WTC11 (cell line): ENCODE data around the gene ZNF467. TPM values are rescaled to one million over a fixed set of nuclear protein-coding genes. Genes with fewer than 3 reads are reported as not detected.

Experiments used
- ATAC-seq: fragments of 200-7000 bp; cut with Tn5 transposase; 2 replicates; pipeline ENCODE4 v1.10.0; 2021; ENCODE audit warnings: mild to moderate bottlenecking, moderate library complexity
- CTCF ChIA-PET: fragments of 300-600 bp; sonication (Branson Sonifier 250); formaldehyde crosslinking; loops from one replicate; lab custom pipeline; 2021; ENCODE audit warnings: antibody characterized with exemption; lab: Charles Lee
- POLR2A ChIA-PET: fragments of 350-600 bp; sonication (Branson Sonifier 250); formaldehyde crosslinking; loops from one replicate; lab custom pipeline; 2021; ENCODE audit warnings: antibody characterized with exemption; lab: Charles Lee
- DNase-seq: peaks from one replicate; pipeline ENCODE4 v3.0.0; 2021; ENCODE audit warnings: low spot score
- H3K27ac Mint-ChIP-seq: 2 replicates; pipeline ENCODE4 v1.8.0; 2021; ENCODE audit warnings: mixed read lengths
- H3K27me3 Mint-ChIP-seq: 2 replicates; pipeline ENCODE4 v1.8.0; 2021; ENCODE audit warnings: low read depth, mild to moderate bottlenecking, moderate library complexity, mixed read lengths
- H3K36me3 Mint-ChIP-seq: 2 replicates; pipeline ENCODE4 v1.8.0; 2021; ENCODE audit warnings: mixed read lengths
- H3K4me1 Mint-ChIP-seq: 2 replicates; pipeline ENCODE4 v1.8.0; 2022; ENCODE audit warnings: mixed read lengths
- H3K4me3 Mint-ChIP-seq: 2 replicates; pipeline ENCODE4 v1.8.0; 2021; ENCODE audit warnings: mild to moderate bottlenecking, moderate library complexity, mixed read lengths
- H3K9me3 Mint-ChIP-seq: 2 replicates; pipeline ENCODE4 v1.8.0; 2021; ENCODE audit warnings: mixed read lengths
- ATF3 ChIP-seq: sonication (generic); formaldehyde crosslinking; conservative IDR thresholded peaks from 2 replicates; pipeline ENCODE4 v1.8.1; 2022; ENCODE audit warnings: mild to moderate bottlenecking, missing genetic modification reagents
- E2F1 ChIP-seq: sonication (generic); formaldehyde crosslinking; IDR thresholded peaks from 2 replicates; pipeline ENCODE4 v1.8.0; 2022; ENCODE audit warnings: mild to moderate bottlenecking, missing genetic modification reagents
- E2F4 ChIP-seq: sonication (generic); formaldehyde crosslinking; IDR thresholded peaks from 2 replicates; pipeline ENCODE4 v1.8.1; 2022; ENCODE audit warnings: low read depth, mild to moderate bottlenecking, moderate library complexity, missing genetic modification reagents, borderline replicate concordance
- ETV6 ChIP-seq: sonication (generic); formaldehyde crosslinking; IDR thresholded peaks from 2 replicates; pipeline ENCODE4 v1.8.1; 2022; ENCODE audit warnings: mild to moderate bottlenecking, missing genetic modification reagents
- FOXP1 ChIP-seq: sonication (generic); formaldehyde crosslinking; IDR thresholded peaks from 2 replicates; pipeline ENCODE4 v1.8.0; 2022; ENCODE audit warnings: missing genetic modification reagents, mild to moderate bottlenecking, moderate library complexity, borderline replicate concordance
- GABPB1 ChIP-seq: sonication (generic); formaldehyde crosslinking; IDR thresholded peaks from 2 replicates; pipeline ENCODE4 v1.8.1; 2023; ENCODE audit warnings: mild to moderate bottlenecking, missing genetic modification reagents
- IRF1 ChIP-seq: sonication (generic); formaldehyde crosslinking; IDR thresholded peaks from 2 replicates; pipeline ENCODE4 v1.8.0; 2023; ENCODE audit warnings: missing genetic modification reagents
- IRF2 ChIP-seq: sonication (generic); formaldehyde crosslinking; IDR thresholded peaks from 2 replicates; pipeline ENCODE4 v1.8.0; 2022; ENCODE audit warnings: low read depth, missing genetic modification reagents, borderline replicate concordance
- JAZF1 ChIP-seq: fragments of 250-450 bp; sonication (Bioruptor Pico); IDR thresholded peaks from 2 replicates; pipeline ENCODE4 v1.9.0; 2021; ENCODE audit warnings: moderate library complexity, mild to moderate bottlenecking, inconsistent platforms
- JUN ChIP-seq: sonication (generic); formaldehyde crosslinking; IDR thresholded peaks from 2 replicates; pipeline ENCODE4 v1.8.0; 2023; ENCODE audit warnings: mild to moderate bottlenecking, missing genetic modification reagents
- MYBL2 ChIP-seq: sonication (generic); formaldehyde crosslinking; IDR thresholded peaks from 2 replicates; pipeline ENCODE4 v1.8.1; 2023; ENCODE audit warnings: mild to moderate bottlenecking, moderate library complexity, missing genetic modification reagents
- NR1H2 ChIP-seq: sonication (generic); formaldehyde crosslinking; IDR thresholded peaks from 2 replicates; pipeline ENCODE4 v1.9.0; 2021; ENCODE audit warnings: mild to moderate bottlenecking, moderate library complexity, missing genetic modification reagents
- OVOL2 ChIP-seq: fragments of 250-450 bp; sonication (Bioruptor Pico); IDR thresholded peaks from 2 replicates; pipeline ENCODE4 v1.9.0; 2021; ENCODE audit warnings: mild to moderate bottlenecking, borderline replicate concordance
- PRRX2 ChIP-seq: fragments of 250-450 bp; sonication (Bioruptor Pico); IDR thresholded peaks from 2 replicates; pipeline ENCODE4 v1.8.0; 2021; ENCODE audit warnings: mild to moderate bottlenecking
- SMAD4 ChIP-seq: sonication (generic); formaldehyde crosslinking; IDR thresholded peaks from 2 replicates; pipeline ENCODE4 v1.8.0; 2022; ENCODE audit warnings: mild to moderate bottlenecking, missing genetic modification reagents
- SOX15 ChIP-seq: fragments of 250-450 bp; sonication (Bioruptor Pico); IDR thresholded peaks from 2 replicates; pipeline ENCODE4 v1.9.0; 2021; ENCODE audit warnings: mild to moderate bottlenecking
- TCF7 ChIP-seq: sonication (generic); formaldehyde crosslinking; IDR thresholded peaks from 2 replicates; pipeline ENCODE4 v1.8.0; 2022; ENCODE audit warnings: mild to moderate bottlenecking, low read depth, missing genetic modification reagents, moderate library complexity
- TEAD4 ChIP-seq: sonication (generic); formaldehyde crosslinking; IDR thresholded peaks from 2 replicates; pipeline ENCODE4 v1.8.0; 2022; ENCODE audit warnings: mild to moderate bottlenecking, missing genetic modification reagents
- TP53 ChIP-seq: sonication (generic); formaldehyde crosslinking; IDR thresholded peaks from 2 replicates; pipeline ENCODE4 v1.8.1; 2023; ENCODE audit warnings: mild to moderate bottlenecking, missing genetic modification reagents
- USF2 ChIP-seq: sonication (generic); formaldehyde crosslinking; IDR thresholded peaks from 2 replicates; pipeline ENCODE4 v1.8.1; 2023; ENCODE audit warnings: mild to moderate bottlenecking, missing genetic modification reagents, moderate library complexity
- ZBTB43 ChIP-seq: sonication (generic); formaldehyde crosslinking; IDR thresholded peaks from 2 replicates; pipeline ENCODE4 v1.8.1; 2023; ENCODE audit warnings: mild to moderate bottlenecking, missing genetic modification reagents
- ZNF121 ChIP-seq: sonication (generic); formaldehyde crosslinking; IDR thresholded peaks from 2 replicates; pipeline ENCODE4 v1.8.0; 2023; ENCODE audit warnings: missing genetic modification reagents
- ZNF317 ChIP-seq: sonication (generic); formaldehyde crosslinking; IDR thresholded peaks from 2 replicates; pipeline ENCODE4 v1.8.1; 2023; ENCODE audit warnings: low read depth, mild to moderate bottlenecking, moderate library complexity, missing genetic modification reagents, borderline replicate concordance
- ZNF416 ChIP-seq: fragments of 250-450 bp; sonication (Bioruptor Pico); IDR thresholded peaks from 2 replicates; pipeline ENCODE4 v1.9.0; 2021; ENCODE audit warnings: mild to moderate bottlenecking, inconsistent platforms
- ZNF425 ChIP-seq: fragments of 250-450 bp; sonication (Bioruptor Pico); conservative IDR thresholded peaks from 2 replicates; pipeline ENCODE4 v1.9.0; 2021; ENCODE audit warnings: mild to moderate bottlenecking
- total RNA-seq: library from RNA; stranded (reverse); gene quantifications from 3 replicates; pipeline ENCODE4 v1.2.3, GENCODE V29; 2021
- TF ChIP-seq, protein P1 (sequence below): sonication (generic); formaldehyde crosslinking; IDR thresholded peaks from 2 replicates; pipeline ENCODE4 v1.8.0; 2022; ENCODE audit warnings: mild to moderate bottlenecking, missing genetic modification reagents
- TF ChIP-seq, protein P2 (sequence below): sonication (generic); formaldehyde crosslinking; IDR thresholded peaks from 2 replicates; pipeline ENCODE4 v1.8.0; 2022; ENCODE audit warnings: mild to moderate bottlenecking, missing genetic modification reagents

Gene ZNF467
- total RNA-seq, 1 experiment from 2014 or later: 0.70 TPM

DNA sequence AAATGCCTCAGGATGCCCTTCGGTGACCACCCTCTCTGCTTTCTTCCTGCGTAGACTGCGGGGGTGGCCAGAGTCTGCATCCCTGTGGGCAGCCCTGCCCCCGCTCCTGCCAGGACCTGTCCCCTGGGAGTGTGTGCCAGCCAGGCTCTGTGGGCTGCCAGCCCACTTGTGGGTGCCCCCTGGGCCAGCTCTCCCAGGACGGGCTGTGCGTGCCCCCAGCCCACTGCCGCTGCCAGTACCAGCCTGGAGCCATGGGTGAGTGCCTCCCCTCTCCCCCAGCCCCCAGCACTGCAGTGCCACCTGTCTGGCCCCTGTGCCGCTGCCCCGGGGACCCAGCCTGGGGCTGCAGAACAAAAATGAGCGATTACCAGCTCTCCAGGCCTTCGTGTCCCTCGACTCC lies 41.7 kb upstream of the ZNF467 start:
- H3K27me3 Mint-ChIP-seq: no peaks in the 10 kb centered on the region
- no peak for DNase-seq
- ChIA-PET POLR2A (no interaction called here), CTCF (interaction anchor here (1.2 to 2.4 kb wide), 3 partner anchors 9 to 34 kb away, joined by 3 to 13 read pairs (median 4); no protein-coding TSS in a partner anchor)
- no peak for ATAC-seq
- H3K4me1 Mint-ChIP-seq: no peaks in the 10 kb centered on the region
- no peaks in the 10 kb centered on the region for H3K9me3 Mint-ChIP-seq
- H3K27ac Mint-ChIP-seq: no peak overlapping the region
- no peak for TF ChIP-seq MYBL2 (CRISPR knock-in tag)
- TF ChIP-seq ZNF425 (CRISPR knock-in tag): no peak
- no peak for TF ChIP-seq TEAD4 (CRISPR knock-in tag)
- no peak for TF ChIP-seq TP53 (CRISPR knock-in tag)
- no peak for TF ChIP-seq USF2 (CRISPR knock-in tag)
- TF ChIP-seq, protein P1, sequence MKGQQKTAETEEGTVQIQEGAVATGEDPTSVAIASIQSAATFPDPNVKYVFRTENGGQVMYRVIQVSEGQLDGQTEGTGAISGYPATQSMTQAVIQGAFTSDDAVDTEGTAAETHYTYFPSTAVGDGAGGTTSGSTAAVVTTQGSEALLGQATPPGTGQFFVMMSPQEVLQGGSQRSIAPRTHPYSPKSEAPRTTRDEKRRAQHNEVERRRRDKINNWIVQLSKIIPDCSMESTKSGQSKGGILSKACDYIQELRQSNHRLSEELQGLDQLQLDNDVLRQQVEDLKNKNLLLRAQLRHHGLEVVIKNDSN (CRISPR knock-in tag): no peak
- no peak for TF ChIP-seq TCF7 (CRISPR knock-in tag)
- TF ChIP-seq ZBTB43: no peak
- TF ChIP-seq ZNF121: no peak
- no peak for TF ChIP-seq JUN (CRISPR knock-in tag)
- TF ChIP-seq ZNF416 (CRISPR knock-in tag): no peak
- no peak for TF ChIP-seq JAZF1 (CRISPR knock-in tag)
- TF ChIP-seq IRF2 (CRISPR knock-in tag): no peak
- TF ChIP-seq ETV6 (CRISPR knock-in tag): no peak
- TF ChIP-seq NR1H2 (CRISPR knock-in tag): no peak
- H3K36me3 Mint-ChIP-seq: no peaks in the 10 kb centered on the region
- no peak overlapping the region for H3K4me3 Mint-ChIP-seq

- ChIA-PET CTCF (interaction anchor here (3.4 kb wide), 1 partner anchor 25 kb away, joined by 10 read pairs; no protein-coding TSS in a partner anchor), POLR2A (no interaction called here)
- Mint-ChIP-seq H3K9me3 (no peaks in the 10 kb centered on the region), H3K4me3 (no peak overlapping the region), H3K36me3 (no peaks in the 10 kb centered on the region), H3K27ac (no peak overlapping the region), H3K4me1 (no peaks in the 10 kb centered on the region), H3K27me3 (no peaks in the 10 kb centered on the region)
- ATAC-seq: no peak
- no peak for DNase-seq
- TF ChIP-seq, protein P2, sequence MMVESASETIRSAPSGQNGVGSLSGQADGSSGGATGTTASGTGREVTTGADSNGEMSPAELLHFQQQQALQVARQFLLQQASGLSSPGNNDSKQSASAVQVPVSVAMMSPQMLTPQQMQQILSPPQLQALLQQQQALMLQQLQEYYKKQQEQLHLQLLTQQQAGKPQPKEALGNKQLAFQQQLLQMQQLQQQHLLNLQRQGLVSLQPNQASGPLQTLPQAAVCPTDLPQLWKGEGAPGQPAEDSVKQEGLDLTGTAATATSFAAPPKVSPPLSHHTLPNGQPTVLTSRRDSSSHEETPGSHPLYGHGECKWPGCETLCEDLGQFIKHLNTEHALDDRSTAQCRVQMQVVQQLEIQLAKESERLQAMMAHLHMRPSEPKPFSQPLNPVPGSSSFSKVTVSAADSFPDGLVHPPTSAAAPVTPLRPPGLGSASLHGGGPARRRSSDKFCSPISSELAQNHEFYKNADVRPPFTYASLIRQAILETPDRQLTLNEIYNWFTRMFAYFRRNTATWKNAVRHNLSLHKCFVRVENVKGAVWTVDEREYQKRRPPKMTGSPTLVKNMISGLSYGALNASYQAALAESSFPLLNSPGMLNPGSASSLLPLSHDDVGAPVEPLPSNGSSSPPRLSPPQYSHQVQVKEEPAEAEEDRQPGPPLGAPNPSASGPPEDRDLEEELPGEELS: no peak
- TF ChIP-seq PRRX2 (CRISPR knock-in tag) (no peak), SMAD4 (CRISPR knock-in tag) (no peak), E2F4 (CRISPR knock-in tag) (no peak), GABPB1 (CRISPR knock-in tag) (no peak), TEAD4 (CRISPR knock-in tag) (no peak), OVOL2 (CRISPR knock-in tag) (no peak), ZNF317 (CRISPR knock-in tag) (no peak), FOXP1 (CRISPR knock-in tag) (no peak), SOX15 (CRISPR knock-in tag) (no peak), IRF1 (CRISPR knock-in tag) (no peak), JAZF1 (CRISPR knock-in tag) (no peak), E2F1 (CRISPR knock-in tag) (no peak), ATF3 (no peak)
Measured at GRCh38 chr7:149814494-149814893, 41.1 kb upstream of the ZNF467 start.
